ENCODE data around the gene ZNF664.

GRCh38 chr12:123989753-123990152, 16.7 kb downstream of the ZNF664 start:
- TF ChIP-seq CTCF (IDR thresholded peaks at IDR 0.05; ENCODE audit: low read depth, low read length) (no peak), EZH2phosphoT487 (IDR thresholded peaks at IDR 0.05; ENCODE audit: low read depth) (no peak)
